GM12801 (cell line): ENCODE results near the gene C22orf23.

Experiments
- TF ChIP-seq, protein P1 (sequence below): IDR thresholded peaks from one replicate; pipeline ENCODE4 v1.5.1; 2011; ENCODE audit warnings: control low read depth; ENCODE audit not compliant: insufficient read length; ENCODE audit errors: extremely low read depth

Gene C22orf23

DNA sequence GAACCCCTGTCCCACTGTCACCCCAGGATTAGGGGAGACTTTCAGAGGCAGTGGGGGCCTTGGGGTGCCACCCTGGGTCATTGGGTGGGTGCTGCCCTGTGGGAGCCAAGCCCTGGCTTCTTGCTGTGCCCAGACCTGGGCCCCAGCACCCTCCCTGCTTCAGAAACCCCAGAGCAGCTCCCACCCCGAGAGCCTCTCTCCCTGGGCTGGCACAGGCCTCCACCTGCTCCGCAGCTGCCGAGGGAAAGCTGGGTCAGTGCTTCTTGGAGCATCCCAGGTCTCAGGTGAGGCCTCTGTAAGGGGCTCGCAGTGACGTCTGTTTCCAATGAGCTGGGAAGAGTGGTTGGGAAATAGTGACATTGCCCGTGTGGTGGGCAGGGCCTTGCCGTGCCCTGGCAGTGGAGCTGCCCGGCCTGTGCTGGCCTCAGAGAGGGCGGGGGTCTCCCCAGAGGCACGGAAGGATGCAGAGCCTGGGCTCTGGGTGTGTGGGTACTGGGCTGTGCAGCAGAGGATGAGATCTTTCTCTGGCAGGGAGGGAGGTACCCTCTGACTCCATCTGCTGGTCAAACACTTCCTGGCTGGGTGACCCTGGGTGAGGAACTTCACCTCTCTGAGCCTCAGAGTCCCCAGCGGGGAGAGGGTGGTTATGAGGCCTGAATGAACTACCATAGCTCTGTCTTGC, 23.0 kb downstream of the C22orf23 start:
- TF ChIP-seq, protein P1, sequence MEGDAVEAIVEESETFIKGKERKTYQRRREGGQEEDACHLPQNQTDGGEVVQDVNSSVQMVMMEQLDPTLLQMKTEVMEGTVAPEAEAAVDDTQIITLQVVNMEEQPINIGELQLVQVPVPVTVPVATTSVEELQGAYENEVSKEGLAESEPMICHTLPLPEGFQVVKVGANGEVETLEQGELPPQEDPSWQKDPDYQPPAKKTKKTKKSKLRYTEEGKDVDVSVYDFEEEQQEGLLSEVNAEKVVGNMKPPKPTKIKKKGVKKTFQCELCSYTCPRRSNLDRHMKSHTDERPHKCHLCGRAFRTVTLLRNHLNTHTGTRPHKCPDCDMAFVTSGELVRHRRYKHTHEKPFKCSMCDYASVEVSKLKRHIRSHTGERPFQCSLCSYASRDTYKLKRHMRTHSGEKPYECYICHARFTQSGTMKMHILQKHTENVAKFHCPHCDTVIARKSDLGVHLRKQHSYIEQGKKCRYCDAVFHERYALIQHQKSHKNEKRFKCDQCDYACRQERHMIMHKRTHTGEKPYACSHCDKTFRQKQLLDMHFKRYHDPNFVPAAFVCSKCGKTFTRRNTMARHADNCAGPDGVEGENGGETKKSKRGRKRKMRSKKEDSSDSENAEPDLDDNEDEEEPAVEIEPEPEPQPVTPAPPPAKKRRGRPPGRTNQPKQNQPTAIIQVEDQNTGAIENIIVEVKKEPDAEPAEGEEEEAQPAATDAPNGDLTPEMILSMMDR, result no peak

DNA sequence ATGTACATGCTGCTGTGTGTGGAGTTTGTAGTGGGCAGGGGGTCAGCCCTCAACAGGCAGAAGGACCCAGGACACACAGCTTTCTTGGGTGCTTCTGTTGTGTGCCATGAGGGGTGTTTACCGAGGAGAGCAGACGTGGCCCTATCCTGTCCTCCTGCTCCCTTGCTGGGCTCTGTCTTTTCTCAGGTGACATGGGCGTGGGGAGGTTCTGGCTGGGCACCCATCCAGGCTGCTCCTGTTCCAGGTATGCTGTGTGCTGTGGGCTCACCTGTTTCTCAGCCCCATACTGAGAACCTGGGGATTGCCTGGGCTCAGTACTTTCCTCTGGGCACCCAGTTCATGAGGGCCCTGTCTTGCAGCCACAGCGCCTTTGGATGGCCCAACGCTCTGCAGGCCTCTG, 24.0 kb downstream of the C22orf23 start:
- TF ChIP-seq, protein P1, result no peak

DNA sequence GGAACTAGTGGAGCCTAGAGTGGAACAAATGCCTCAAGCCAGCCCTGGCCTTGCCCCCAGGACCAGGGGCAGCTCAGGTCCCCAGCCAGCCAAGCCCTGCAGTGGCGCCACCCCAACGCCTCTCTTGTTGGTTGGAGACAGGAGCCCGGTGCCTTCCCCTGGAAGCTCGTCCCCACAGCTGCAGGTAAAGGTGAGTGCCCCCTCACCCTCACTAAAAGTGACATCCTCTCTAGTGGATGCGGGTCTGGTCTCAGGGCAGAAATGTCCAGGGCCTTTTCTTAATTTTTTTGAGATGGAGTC, 25.8 kb downstream of the C22orf23 start:
- TF ChIP-seq, protein P1, result no peak

DNA sequence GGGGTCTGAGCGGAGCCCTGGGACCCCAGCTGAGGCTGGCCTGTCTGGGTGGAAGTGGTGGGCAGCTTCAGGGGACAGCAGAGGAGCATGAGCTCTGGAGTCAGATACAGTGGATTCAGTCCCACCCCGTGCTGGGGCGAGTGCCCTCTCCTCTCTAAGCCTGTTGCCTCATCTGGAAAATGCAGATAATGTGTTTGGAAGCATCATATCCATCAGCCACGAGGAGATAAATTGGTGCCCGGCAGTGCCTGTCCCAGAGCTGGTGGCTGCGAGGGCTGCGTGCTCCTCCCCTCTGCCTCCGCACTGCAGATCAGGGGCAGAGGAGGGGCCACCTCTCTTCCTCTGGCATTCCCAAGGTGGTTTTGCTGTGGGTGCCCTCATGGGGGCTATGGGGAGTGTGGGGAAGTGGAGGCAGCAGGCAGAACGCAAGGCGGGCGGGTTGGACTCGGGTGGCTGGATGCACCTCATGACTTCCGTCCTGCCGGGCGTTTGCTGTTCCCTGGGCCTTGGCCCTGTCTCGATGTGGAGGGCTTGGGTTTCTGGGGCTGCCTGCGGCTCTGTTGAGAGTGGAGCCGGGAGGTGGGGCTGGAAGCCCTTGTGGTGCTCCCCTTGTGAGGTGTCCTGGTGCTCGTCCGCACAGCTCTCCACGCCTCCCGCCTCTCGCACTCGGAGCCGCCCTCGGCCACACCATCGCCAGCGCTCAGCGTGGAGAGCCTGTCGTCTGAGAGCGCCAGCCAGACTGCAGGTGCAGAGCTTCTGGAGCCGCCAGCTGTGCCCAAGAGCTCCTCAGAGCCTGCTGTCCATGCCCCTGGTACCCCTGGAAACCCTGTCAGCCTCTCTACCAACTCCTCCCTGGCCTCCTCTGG, 26.4 kb downstream of the C22orf23 start:
- TF ChIP-seq, protein P1, result no peak

DNA sequence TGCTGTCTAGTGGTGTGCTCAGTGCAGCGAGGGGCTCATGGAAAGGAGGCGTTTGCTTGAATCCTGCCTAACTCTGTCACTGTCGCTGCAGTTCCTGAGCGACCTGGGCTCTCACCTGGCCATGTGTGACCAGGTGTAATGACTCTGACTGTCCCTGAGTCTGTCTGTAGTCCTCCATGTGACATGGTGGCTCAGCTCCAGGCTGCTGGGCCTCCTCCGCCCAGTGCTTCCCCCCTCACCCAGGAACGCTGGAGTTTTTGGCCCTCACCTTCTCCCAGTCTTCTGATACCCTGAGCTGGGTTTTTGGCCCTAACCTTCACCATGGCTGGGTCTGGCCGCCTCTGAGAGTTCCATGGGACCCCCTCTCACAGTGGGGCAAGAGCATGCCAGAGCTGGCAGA, 27.0 kb downstream of the C22orf23 start:
- TF ChIP-seq, protein P1, result no peak

DNA sequence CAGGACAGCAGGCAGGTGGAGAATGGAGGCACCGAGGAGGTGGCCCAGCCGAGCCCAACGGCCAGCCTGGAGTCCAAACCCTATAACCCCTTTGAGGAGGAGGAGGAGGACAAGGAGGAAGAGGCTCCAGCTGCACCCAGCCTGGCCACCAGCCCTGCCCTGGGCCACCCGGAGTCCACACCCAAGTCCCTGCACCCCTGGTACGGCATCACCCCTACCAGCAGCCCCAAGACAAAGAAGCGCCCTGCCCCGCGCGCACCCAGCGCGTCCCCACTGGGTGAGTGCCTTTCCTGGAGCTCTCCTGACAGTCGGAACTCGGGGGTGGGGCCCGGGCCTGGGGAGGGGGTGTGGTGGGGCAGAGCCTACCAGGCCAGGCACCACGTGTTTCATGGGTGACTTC, 27.6 kb downstream of the C22orf23 start:
- TF ChIP-seq, protein P1, result no peak

DNA sequence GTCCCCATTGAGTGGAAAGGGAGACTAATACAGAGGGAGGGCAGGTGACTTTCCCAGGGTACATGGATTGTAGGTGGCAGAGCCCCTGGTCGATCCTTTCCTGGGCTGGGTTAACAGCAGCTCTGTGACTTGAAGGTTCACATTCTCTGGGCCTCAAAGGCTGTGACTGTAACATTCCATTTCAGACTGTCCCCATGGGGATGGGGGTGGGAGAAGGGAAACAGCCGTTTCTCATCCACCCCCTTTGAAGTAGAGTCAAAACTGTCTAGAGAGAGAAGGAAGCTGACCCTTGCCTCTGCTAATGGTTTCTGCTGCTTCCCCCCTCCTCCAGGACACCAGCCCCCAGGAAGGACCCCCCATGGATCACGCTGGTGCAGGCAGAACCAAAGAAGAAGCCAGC, 28.1 kb downstream of the C22orf23 start:
- TF ChIP-seq, protein P1, result no peak
